ENCODE data around the gene SH2D2A.

- no peak for TF ChIP-seq EZH2 (IDR thresholded peaks at IDR 0.05; ENCODE audit: borderline replicate concordance, low read depth, low read length, severe bottlenecking)
- TF ChIP-seq CTCF (IDR thresholded peaks at IDR 0.05; ENCODE audit: borderline replicate concordance, extremely low read depth, low read length, poor library complexity, severe bottlenecking): no peak
These were observed 20.2 kb upstream of the SH2D2A start for GRCh38 chr1:156836892-156837291.

All from DND-41 (cell line).